Measurements from ENCODE around the gene DPT.

DPT gene

DNA sequence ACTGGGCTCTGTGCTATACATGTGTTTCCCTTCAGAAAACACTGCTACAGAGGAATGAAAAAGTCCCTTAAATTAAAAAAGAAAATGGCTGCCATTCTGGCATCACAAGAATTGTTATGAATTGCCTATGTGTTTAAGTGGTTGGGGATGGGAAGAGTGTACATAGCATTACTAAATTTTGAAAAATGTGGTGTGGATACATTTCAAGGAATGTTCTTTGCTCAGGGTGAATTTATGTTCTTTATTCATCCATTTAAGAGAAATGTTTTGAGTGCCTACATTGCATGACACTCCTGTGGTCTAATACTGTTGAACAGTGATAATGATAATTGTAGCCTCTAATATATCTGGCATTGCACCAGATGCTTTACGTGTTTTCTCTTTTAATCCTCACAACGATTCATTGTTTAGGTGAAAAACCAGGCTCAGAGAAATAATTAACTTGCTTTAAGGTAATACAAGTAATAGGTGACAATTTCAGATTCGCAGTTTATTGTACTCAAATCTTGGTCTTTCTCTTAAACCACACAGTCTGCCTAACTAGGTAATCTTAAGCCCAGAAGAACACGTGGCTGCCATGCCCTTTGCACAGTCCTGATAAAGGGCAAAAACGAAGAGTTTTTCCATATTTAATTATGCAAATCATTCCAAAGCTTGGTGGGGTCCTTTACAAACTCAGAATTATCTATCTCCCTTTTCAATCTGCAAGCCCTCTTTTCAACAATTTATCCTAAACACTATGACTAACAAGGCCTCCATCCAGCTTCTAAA is 31.5 kb downstream of the DPT start:
- DNase-seq, result no peak

DNA sequence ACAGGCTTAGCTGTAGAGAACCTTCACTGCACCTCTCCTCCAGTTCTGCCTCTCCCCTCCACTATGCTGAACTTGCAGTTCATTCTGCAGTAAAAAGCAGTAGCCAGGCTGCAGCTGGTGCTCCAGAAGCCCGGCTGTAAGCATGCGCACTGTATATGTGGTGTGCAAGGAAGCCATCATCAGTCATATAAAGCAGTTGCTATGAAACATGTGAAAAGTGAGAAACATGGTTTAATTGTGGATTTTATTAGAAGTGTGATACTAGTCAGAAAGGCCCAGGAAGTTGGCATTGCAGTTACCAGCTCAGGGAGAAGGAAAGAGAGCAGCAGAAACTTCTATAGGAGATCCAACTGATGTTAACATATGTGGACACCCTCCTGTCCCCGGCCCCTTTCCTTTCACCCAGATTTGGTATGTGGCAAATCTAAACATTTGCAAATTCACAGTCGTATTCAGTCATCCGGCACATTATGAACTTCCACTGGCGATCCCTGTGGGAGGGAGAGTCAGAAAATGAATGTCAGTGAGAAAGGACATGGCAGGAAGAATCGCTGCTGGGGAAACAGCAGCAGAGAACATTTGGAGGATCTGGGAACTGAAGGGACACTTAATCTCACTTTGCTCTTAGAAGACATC is 32.8 kb downstream of the DPT start:
- no peak for DNase-seq

DNA sequence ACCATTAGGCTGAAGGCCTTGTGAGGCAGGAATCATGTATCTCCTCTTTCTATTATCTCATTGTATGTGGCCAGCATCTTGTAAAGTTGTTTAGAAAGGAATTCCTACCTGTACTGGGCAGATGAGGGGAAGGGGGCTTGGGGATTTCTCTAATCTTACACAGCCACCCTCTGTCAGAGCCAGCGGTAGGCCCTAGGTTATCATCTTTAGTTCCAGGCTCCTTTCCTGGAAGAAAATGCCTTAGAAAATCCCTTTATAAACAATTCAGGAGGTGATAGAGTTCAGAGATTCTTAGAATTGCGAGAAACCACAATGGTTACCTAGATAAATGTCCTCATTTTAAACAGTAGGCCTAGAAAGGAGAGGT is 35.2 kb downstream of the DPT start:
- no peak for DNase-seq

DNA sequence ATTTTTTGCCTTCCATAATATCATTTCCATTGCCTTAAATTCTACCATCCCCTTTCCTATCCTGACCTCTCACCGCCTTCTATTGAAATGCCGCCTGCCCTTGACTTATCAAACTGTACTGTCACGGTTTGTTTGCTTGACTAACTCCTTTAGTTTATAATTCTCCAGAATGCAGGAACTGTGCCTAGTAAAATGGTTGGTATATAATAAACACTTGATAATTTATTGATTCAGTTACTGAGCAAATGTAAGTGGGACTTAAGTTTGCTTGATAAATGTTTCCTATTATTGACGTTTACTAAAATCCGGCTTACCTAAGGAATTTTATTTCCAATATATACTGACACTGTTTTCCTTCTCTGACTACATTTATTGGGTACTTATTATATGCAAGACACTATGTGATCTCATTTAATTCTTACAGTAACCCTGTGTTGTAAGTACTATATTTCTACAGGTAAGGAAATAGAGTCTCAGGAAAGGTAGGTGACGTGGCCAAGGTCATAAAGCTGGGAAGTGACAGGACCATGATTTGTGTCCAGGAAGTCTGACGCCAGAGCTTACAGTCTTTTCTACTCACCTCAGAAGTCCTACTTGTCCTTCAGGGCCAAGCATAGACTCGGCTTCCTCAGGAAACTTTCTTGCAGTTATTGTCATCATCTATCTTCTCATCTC is 35.7 kb downstream of the DPT start:
- DNase-seq, result no peak

DNA sequence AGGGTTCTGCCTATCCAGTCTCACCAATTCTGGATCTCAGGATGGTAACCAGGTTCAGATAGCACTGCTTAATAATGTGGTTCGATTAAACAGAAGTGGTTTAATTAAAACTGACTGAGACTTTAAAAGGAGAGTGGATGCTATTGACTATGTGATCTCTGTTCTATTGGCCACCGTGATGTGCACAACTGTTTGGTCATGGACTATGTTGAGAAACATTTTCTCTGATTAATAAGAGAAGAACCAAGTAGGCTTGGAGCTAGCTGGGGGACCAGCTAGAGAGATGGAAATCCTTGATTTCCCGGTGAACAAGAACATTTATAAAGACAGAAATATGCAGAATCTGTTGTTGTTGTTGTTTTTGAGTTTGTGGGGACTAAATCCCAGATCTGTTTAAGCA is 36.5 kb downstream of the DPT start:
- DNase-seq, result no peak

DNA sequence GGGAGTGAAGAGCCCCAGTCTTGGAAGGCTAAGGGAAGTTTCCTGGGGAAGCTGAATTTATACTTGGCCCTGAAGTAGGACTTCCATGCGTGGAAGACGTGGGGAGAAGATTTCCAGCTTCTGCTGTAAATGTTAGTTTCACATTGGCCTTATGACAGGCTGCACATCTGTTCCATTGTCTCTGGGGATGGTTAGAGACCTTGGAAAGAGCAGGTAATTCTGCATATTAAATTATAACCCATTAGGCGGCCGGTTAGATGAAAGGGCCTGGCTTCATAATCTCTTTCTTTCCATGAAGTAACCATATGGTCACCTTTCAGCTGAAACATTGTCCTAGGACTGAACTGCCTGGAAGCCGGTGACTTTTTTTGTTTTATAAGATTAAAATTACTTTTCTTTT is 37.5 kb downstream of the DPT start:
- no peak for DNase-seq

DNA sequence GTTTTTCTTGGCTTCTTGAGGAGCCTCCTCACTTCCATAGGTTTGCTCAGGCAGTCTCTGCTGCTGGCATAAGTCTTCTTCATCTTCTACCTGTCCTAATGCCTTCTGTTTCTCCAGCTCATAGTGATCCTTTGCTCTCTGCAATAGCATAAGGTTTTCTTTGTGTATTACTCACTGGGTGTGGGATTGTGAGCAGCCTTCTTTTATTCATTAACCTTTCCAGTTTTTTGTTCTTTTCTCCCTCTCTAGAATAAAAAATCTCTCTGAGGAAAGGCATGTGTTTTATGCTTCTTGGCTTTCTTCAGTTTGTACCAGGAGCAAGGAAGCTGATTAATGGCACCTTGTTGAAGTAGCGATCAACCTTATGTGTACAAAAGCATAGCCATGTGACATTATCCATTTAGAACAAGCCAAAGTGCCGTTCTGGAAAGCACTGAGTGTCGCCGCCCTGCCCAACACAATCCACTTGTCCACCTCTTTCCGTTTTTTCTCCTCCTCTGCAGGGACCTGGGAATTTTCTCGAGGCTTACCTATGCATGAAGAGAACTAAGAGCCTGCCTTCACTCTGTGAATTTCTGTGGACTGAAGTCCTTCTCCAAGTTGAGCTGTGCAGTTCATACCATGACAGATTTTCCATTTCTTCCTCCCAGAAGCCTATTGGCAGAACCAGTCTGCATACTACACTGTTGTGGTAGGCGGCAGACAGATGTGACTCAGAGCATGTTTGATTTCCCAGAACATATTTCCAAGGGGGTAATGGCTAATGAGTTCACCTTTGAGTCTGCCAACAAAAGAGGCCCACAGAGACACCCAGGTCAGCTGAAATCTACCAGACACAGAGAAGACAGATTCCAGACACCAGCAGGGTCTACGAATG is 39.0 kb downstream of the DPT start:
- DNase-seq, result no peak

DNA sequence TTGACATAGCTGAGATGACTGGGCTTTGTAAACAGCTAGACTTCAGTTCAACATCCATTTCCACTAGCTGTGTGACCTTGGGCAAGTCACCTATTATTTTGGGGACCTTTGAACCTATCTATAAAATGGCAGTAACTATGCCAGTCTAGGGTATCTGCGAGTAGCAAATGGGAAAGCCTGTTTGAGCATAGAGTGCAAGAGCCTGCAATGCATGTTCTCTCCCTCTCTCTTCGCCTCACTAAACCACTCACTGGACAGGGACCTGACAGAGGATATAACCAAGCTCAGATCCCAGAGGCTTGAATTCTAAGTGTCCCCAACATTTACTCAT is 39.7 kb downstream of the DPT start:
- no peak for DNase-seq

DNA sequence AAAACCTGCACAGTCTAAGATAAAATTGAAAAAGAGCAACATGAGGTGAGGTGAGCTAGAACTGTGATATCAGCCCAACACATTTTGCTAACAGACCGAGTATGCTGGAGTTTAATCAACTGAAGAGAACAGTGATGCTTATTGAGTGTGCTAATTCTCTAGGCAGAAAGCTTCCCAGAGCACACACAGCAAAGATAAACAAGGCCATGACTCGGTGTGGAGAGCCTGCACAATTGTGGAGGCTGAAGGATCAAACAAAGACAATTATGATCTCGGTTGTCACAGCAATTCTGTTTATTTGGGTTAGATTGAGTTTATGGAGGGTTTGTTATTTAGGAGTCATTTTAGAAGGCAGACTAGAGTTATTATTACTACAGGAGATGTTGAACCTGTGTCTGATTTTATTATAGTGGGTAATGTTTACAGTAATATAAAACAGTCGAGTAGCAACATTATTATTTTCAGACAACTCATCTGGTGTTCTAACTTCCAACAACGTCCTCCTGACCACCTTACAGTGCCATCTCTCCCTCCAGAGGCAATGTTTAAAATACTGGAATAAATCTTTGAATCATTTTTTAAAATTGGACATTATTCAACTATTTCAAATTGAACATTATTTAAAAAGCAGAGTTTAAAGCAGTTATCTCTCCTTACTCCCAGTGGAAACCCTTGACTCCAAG is 40.2 kb downstream of the DPT start:
- DNase-seq, result peak; percentile 33

DNA sequence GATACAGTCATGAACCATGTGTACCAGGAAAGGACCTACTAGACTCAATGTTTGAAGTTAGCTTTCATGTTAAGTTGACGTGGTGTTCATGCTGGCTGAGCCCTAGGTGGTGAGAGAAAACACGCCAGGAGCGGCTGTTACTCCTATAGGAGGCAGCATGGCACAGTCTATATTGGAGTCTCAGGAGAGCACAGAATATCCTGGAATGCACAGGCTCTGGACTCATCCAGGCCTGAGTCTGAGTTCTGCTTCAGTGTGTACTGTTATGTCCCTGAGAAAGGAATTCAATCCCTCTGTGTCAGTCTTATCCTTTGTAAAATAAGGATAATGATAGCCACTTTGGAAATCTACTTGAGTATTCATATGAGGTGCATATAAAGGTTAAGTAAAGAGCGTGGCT is 41.2 kb downstream of the DPT start:
- DNase-seq, result no peak

DNA sequence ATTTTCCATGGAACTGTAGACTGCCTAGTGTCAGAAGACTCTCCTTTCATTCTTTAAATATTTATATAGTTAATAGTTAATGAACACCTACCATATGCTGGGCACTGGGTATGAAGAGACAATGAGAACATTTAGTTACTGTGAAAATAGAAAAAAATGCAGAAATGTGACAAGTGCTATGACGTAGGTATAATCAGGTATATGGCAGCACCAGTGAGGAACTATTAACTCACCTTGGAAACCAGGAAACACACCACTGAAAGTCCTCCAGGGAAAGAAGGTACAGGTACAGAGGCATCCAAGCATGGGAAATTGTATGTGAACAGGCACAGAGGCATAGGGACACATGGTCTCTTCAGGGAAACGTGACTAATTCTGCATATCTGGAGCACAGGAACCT is 42.3 kb downstream of the DPT start:
- DNase-seq, result no peak

DNA sequence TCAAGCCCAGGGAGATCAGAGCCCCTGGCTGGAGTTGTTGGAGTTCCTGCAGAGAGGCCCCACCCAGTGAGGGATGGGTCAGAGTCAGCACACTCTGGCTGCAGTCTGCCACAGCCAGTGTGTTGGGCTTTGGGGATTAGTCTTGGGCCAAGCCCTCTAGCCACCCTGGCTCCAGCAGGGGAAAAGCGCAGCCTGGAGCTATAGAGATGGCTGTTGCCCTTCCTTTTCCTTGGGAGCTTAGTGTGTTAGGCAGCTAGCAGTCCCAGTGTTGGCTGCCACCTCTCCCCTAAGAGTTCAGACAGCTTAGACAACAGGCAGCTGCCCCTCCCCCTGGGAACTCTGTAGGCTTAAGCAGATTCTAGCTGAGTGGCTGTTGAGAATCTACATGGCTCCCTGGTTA is 45.1 kb downstream of the DPT start:
- no peak for DNase-seq

DNA sequence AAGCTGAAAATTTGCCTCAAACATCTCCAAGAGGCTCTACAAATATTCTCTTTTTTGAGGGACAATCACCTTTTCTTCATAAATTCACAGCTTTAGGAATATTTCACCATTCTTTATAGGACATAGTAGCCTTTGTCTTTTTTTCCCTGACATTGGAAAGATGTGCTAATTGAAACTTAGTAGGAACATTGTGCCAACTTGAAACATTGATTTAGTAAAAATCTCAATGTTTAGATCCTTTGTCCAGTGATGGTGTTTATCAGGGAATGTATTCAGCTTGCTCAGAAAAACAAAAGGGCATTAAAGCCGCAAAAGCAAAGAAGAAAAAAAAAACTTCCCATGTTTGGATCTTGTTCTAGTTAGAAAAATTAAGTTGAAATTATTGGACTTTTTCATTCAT is 52.1 kb downstream of the DPT start:
- no peak for DNase-seq

DNA sequence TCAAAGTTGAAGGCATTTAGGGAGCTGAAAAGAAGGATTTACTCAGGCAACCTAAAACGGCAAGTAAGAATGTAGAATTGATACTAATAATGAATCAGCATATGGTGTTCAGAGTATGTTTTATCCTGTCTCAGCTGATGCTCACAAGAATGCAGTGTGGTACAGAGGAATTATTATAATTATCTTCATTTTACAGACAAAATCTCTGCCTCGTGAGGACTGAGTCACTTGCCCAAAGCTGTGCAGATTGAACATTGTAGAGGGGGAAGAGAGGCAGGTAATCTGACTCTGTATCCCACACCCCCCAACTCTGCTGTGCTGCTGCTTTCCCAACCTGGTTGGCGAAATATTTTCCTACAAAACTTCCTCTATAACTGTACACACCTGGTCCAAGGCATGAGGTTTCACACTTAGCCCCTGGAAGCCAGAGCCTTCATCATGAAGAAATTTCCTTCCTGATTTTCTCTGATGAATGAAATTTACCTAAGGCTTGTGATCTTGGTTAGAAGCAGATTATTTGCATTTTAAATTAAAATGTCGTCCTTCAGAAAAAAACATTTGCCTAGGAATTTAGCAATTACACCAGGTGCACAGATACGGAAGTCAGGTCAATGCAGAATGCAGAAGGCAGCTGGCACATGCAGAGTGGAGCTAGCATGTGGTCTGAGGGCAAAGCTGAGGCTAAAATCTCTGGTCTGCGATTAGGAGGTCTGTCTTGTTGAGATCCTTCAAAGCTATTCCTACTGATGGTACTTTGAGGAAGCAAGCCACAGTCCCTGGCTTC is 52.8 kb downstream of the DPT start:
- no peak for DNase-seq

DNA sequence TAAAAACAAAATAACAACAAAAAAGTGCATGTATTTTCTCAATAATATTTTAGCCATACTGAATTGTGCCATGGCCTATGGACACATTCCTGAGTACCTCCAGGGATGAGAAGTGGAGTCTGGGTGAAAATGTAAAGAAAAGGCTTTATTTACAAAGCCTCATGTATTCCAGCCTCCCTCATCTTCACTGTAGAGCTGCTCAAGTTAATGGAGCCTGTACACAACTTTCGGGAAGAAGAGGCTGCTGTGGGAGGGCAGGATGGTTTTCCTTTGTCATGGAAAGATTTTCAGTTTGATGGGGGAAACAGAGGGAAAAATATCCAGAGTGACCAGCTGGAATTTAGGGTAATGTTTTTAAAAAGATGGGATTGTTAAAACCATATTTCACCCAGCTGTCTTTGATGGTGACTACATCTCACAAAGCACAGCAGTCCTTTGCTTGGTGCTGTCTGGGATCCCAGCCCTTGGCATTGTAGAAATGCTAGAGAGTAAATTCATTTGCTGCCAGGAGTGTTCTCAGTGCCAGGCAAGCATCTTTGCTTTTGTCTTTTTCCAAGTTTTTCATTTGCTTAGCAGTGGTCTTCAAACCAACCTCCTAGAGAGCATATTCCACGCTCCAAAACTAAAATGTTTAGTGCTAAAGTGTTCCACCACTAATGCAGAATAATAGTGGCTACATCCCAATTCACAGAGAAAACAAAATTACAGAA is 54.9 kb downstream of the DPT start:
- no peak for DNase-seq

DNA sequence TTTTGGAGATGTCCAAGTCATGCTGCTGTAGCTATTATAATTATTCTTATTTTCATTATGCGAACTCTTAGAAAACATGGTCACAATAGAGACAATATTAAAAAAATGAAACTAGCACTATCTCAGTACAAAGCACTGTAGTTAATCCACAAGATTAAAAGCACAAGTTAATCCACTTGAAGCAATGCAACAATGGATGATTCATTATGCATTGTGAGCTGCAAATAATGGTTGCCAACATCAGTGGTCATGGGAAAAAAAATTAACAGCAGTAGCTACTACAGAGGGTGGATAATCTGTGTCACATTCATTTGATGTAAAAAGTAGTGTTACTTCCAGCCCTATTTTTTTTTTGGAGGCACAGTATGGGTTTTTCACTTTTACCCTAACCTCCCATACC is 56.7 kb downstream of the DPT start:
- DNase-seq, result no peak

DNA sequence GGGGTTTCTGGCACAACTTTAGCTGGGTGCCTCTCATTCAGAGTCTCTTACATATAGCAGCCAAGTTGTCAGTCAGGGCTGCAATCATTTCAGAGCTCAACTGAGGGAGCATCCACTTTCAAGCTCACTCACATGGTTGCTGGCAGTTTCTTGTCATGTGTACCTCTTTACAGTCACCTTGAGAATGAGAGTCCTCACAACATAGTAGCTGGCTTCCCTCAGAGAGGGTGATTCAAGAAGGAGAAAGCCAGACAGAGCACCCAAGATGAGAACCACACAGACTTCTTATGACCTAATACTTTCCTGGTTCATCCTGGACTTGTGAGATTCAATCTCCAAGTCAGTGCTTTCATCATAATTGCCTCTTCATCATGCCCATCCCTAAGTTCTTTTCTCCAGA is 57.2 kb downstream of the DPT start:
- no peak for DNase-seq

DNA sequence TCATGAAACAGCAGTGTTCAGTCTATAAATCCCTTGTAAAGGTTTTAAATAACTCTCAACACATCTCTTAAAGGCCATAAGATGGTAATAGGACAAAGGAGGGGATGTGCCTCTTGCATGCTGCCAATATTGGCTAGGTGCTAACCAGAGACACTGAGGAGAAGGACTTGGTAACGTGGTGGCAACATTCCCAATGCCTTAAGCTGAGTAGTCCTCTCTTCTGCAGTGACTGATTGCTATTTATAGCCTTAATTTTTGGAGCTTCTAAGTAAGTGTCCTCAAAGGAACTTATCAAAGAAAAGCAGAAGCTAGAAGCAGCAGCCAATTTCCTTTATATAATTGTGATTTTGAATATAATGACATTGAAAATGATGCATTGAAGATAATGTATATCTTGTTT is 63.0 kb downstream of the DPT start:
- DNase-seq, result no peak

DNA sequence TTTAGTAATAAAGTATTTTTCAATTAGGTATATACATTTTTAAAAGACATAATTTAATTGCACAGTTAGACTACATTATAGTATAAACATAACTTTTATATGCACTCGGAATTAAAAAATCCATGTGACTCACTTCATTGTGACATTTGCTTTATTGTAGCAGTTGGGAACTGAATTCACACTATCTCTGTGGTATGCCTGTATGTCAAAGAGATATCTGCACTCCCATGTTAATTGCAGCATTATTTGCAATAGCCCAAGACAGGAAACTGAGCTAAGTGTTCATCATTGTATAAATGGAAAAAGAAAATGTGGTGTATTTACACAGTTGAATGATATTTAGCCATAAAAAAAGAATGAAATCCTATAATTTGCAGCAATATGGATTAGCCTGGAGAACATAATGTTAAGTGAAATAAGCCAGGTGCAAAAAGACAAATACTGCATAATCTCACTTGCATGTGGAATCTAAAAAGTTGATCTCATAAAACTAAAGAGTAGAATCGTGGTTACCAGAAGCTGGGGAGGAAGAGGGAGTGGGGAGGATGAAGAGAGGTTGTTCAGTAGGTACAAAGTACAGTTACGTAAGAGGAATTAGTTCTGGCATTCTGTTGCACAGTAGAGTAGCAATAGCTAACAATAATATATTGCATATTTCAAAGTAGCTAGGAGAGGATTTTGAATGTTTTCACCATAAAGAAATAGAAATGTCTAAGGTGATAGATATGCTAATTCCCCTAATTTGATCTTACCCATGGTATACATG is 64.8 kb downstream of the DPT start:
- peak; percentile 46 for DNase-seq

DNA sequence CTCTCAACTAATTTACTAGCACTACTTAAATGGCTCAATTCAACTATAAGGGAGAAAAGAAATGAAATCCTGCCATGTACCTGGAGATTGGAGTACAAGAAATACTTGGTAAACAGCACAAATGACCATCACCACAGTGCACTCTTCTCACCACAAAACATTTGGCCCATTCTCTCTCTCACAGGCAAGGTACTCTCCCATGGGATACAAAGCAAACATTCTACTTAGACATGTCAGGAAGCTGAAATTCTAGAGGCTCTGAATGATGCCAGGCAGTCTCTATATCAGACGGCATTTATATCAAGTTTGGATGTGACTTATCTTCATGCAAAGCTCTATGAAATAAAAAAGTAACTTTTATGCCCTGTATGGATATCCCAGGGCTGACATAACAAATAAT is 72.5 kb downstream of the DPT start:
- peak; percentile 70 for DNase-seq
